Measurements from ENCODE around the gene CENPW. TPM values are rescaled to one million over a fixed set of nuclear protein-coding genes. Genes with fewer than 3 reads are reported as not detected.

Gene CENPW
- total and polyA plus RNA-seq, 4 donors, result 0.67 to 8.3 (median 2.2) TPM

GRCh38 chr6:126356526-126356925, 16.6 kb downstream of the CENPW start:
- TF ChIP-seq TAF1 (conservative IDR thresholded peaks at IDR 0.05) (no peak), HNF4A (conservative IDR thresholded peaks at IDR 0.05) (no peak), NR2F2 (IDR thresholded peaks at IDR 0.05) (no peak), ZBTB33 (IDR thresholded peaks at IDR 0.05) (no peak), HNF4G (IDR thresholded peaks at IDR 0.05) (no peak), CTCF (IDR thresholded peaks at IDR 0.05; ENCODE audit: low read depth, low read length, missing input control) (no peak), YY1 (IDR thresholded peaks at IDR 0.05) (no peak), SP1 (IDR thresholded peaks at IDR 0.05) (no peak), EGR1 (IDR thresholded peaks at IDR 0.05; ENCODE audit: low read depth in 2 of 2) (no peak), RXRA (IDR thresholded peaks at IDR 0.05) (no peak), FOXA2 (IDR thresholded peaks at IDR 0.05) (no peak)
- Histone ChIP-seq H3K4me3 (ENCODE audit: low read depth in 1 of 3, low read length in 3 of 3) (no peak overlapping the region), H3K36me3 (ENCODE audit: control insufficient read depth in 4 of 4, insufficient read depth in 3 of 4, low read depth in 1 of 4, low read length in 3 of 4) (no peaks in the 10 kb centered on the region), H3K9me3 (ENCODE audit: control insufficient read depth in 4 of 4, low read length in 3 of 4) (no peaks in the 10 kb centered on the region), H3K4me1 (ENCODE audit: control insufficient read depth in 4 of 4, insufficient read depth in 4 of 4, low read length in 3 of 4) (no peaks in the 10 kb centered on the region), H3K27me3 (ENCODE audit: control insufficient read depth in 4 of 4, insufficient read depth in 4 of 4, low read length in 3 of 4) (no peaks in the 10 kb centered on the region), H3K9ac (ENCODE audit: low read depth in 1 of 2, low read length in 2 of 2) (no peak overlapping the region), H3K27ac (ENCODE audit: low read depth in 1 of 2, low read length in 2 of 2) (no peak overlapping the region)
- DNase-seq (ENCODE audit: low spot score), result no peak

GRCh38 chr6:126359936-126360537, 20.1 kb downstream of the CENPW start:
- H3K4me1 ChIP-seq (ENCODE audit: control insufficient read depth in 4 of 4, insufficient read depth in 4 of 4, low read length in 3 of 4), result no peaks in the 10 kb centered on the region
- H3K9ac ChIP-seq (ENCODE audit: low read depth in 1 of 2, low read length in 2 of 2), result no peak overlapping the region
- no peak for TF ChIP-seq ATF3 (IDR thresholded peaks at IDR 0.05)
- TF ChIP-seq GABPA (IDR thresholded peaks at IDR 0.05 in 1 of 2, conservative IDR thresholded peaks at IDR 0.05 in 1 of 2), result no peak

GRCh38 chr6:126361832-126362440, 22.0 kb downstream of the CENPW start:
- WGBS, result 94% methylated on average over 3 of the region's 3 CpGs
- Histone ChIP-seq H3K36me3 (ENCODE audit: control insufficient read depth in 4 of 4, insufficient read depth in 3 of 4, low read depth in 1 of 4, low read length in 3 of 4) (no peaks in the 10 kb centered on the region), H3K9ac (ENCODE audit: low read depth in 1 of 2, low read length in 2 of 2) (no peak overlapping the region), H3K4me3 (ENCODE audit: low read depth in 1 of 3, low read length in 3 of 3) (no peak overlapping the region), H3K27ac (ENCODE audit: low read depth in 1 of 2, low read length in 2 of 2) (no peak overlapping the region), H3K27me3 (ENCODE audit: control insufficient read depth in 4 of 4, insufficient read depth in 4 of 4, low read length in 3 of 4) (no peaks in the 10 kb centered on the region), H3K9me3 (ENCODE audit: control insufficient read depth in 4 of 4, low read length in 3 of 4) (no peaks in the 10 kb centered on the region), H3K4me1 (ENCODE audit: control insufficient read depth in 4 of 4, insufficient read depth in 4 of 4, low read length in 3 of 4) (no peaks in the 10 kb centered on the region)
- DNase-seq (ENCODE audit: low spot score), result no peak
- TF ChIP-seq NR2F2 (IDR thresholded peaks at IDR 0.05), result no peak

More at GRCh38 chr6:126359936-126360537, 20.1 kb downstream of the CENPW start:
- Histone ChIP-seq H3K4me3 (ENCODE audit: low read depth in 1 of 3, low read length in 3 of 3) (no peak overlapping the region), H3K9me3 (ENCODE audit: control insufficient read depth in 4 of 4, low read length in 3 of 4) (no peaks in the 10 kb centered on the region), H3K36me3 (ENCODE audit: control insufficient read depth in 4 of 4, insufficient read depth in 3 of 4, low read depth in 1 of 4, low read length in 3 of 4) (no peaks in the 10 kb centered on the region), H3K27ac (ENCODE audit: low read depth in 1 of 2, low read length in 2 of 2) (no peak overlapping the region), H3K27me3 (ENCODE audit: control insufficient read depth in 4 of 4, insufficient read depth in 4 of 4, low read length in 3 of 4) (no peaks in the 10 kb centered on the region)
- 97% methylated on average over 1 of the region's 1 CpG for WGBS
- DNase-seq (ENCODE audit: low spot score), result no peak
